Fibroblast of the aortic adventitia (primary cell): ENCODE data around the gene CISTR. TPM values are rescaled to one million over a fixed set of nuclear protein-coding genes. Genes with fewer than 3 reads are reported as not detected.

Experiments
- DNase-seq: peaks from one replicate; pipeline ENCODE4 v3.0.0-alpha.2; 2010; ENCODE audit warnings: low read depth
- H3K4me3 ChIP-seq: 2 replicates; pipeline ENCODE4 v1.5.1; 2011; ENCODE audit warnings: low read depth, mild to moderate bottlenecking, control low read depth, low read length, moderate library complexity
- total RNA-seq: library from RNA; depleted of rRNA; stranded (reverse); fragments of >200 nt; gene quantifications from 2 replicates; pipeline ENCODE4 v1.2.3, GENCODE V29; 2012; ENCODE audit warnings: low replicate concordance
- TF ChIP-seq, protein P1 (sequence below): IDR thresholded peaks from 2 replicates; pipeline ENCODE4 v1.5.1; 2011; ENCODE audit warnings: mild to moderate bottlenecking, low read length, control low read depth, inconsistent platforms; ENCODE audit not compliant: insufficient read depth

The CISTR gene
- total RNA-seq, 1 donor = not detected

DNA sequence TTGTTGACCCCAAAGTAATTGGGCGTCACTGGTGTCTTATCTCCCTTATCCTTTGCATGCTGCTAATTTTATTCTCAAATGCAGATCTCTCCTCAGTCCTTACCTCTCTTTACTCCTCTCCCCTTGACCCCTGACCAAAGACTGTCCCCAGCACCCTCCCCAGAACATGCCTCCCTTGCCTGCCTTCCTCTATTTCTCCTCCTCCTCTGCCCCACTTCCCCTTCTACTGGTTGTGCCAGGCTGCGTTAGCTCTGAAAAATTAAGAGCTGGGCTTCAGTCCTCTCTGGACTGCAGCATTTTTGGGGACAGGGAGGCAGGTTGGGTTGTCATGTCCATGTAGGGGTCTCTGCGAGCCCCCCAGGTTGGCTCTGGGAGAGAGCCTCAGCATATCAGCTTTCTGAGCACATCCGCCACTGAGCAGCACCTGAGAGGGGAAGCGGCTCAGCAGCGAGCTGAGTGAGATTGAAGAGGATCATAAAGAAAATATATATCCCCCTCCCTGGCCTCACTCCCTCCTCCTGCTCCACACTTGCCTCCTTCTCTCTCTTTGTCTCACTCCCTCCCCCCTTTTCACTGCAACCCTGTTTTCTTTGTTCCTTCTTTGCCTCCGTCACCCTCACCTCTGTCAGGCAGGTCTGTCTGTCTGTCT is 6.4 kb upstream of the CISTR start:
- DNase-seq = no peak
- TF ChIP-seq, protein P1, sequence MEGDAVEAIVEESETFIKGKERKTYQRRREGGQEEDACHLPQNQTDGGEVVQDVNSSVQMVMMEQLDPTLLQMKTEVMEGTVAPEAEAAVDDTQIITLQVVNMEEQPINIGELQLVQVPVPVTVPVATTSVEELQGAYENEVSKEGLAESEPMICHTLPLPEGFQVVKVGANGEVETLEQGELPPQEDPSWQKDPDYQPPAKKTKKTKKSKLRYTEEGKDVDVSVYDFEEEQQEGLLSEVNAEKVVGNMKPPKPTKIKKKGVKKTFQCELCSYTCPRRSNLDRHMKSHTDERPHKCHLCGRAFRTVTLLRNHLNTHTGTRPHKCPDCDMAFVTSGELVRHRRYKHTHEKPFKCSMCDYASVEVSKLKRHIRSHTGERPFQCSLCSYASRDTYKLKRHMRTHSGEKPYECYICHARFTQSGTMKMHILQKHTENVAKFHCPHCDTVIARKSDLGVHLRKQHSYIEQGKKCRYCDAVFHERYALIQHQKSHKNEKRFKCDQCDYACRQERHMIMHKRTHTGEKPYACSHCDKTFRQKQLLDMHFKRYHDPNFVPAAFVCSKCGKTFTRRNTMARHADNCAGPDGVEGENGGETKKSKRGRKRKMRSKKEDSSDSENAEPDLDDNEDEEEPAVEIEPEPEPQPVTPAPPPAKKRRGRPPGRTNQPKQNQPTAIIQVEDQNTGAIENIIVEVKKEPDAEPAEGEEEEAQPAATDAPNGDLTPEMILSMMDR = no peak
- H3K4me3 ChIP-seq = no peak overlapping the region

- TF ChIP-seq, protein P1 = peak; percentile 95
- peak; percentile 58 for DNase-seq
- no peak overlapping the region for H3K4me3 ChIP-seq
These were observed 5.5 kb upstream of the CISTR start for GRCh38 chr12:53757101-53757770.

GRCh38 chr12:53756300-53757100 is 4.7 kb upstream of the CISTR start:
- DNase-seq = no peak
- H3K4me3 ChIP-seq = no peak overlapping the region
- TF ChIP-seq, protein P1 = no peak

- TF ChIP-seq, protein P1 = no peak
- no peak overlapping the region for H3K4me3 ChIP-seq
- no peak for DNase-seq
These were observed 4.1 kb upstream of the CISTR start for GRCh38 chr12:53755893-53756292.

- TF ChIP-seq, protein P1 = no peak
- DNase-seq = no peak
- no peak overlapping the region for H3K4me3 ChIP-seq
These were observed 3.7 kb upstream of the CISTR start for GRCh38 chr12:53755451-53755891.

GRCh38 chr12:53754633-53755264 is 3.0 kb upstream of the CISTR start:
- H3K4me3 ChIP-seq = no peak overlapping the region
- TF ChIP-seq, protein P1 = no peak
- peak; percentile 69 for DNase-seq
